GM19238 (cell line): Measurements from ENCODE around the gene ZBTB45.
A peak's percentile ranks its signal among the peaks of the same experiment; 100 is the strongest.
"Not testable (repeated sequence)": the region's sequence is repeated elsewhere in the genome, so short reads cannot be mapped to it uniquely, and the experiment has no call there.

Experiments
- DNase-seq: peaks from one replicate; pipeline ENCODE4 v3.0.0; 2011; ENCODE audit warnings: low spot score; ENCODE audit not compliant: insufficient read length

Gene ZBTB45

GRCh38 chr19:58554494-58555368, 35.1 kb upstream of the ZBTB45 start, which contains the start of gene CHMP2A:
Gene CHMP2A, minus strand, starts transcription at chr19:58555105. Its CDS starts 893 bp downstream, at chr19:58554212.
- peak; percentile 95 for DNase-seq

DNA sequence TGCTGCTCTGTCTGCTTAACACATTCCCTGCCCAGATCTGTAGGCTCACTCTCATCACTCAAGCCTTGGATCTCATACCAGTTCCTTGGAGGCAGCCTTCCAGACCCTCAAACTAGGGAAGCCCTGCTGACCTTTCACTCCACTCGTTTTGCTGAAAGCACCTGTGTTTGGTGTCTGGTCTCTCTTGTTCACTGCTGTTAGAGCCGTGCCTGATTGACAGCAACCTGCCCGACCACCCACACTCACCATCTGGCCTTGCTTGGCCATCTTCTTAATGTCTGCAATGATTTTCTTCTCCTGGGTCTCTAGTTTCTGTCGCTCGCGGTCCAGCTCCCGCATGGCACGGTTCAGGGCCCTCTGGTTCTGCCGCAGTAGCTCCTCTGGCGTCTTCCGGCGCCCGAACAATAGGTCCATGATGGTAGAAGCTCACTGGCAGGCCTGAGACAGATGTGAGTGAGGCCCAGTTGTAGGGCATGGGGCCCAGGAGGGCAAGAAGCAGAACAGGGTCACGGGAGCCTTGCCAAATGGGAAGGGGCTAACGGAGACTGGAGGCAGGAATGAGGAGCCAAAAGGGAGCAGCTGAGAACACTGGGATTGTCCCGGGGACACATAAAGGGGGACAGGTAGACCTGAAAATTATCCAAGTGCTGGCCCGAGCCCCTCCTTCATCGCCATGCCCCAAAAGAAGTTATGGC, 34.3 kb upstream of the ZBTB45 start:
- DNase-seq = no peak

DNA sequence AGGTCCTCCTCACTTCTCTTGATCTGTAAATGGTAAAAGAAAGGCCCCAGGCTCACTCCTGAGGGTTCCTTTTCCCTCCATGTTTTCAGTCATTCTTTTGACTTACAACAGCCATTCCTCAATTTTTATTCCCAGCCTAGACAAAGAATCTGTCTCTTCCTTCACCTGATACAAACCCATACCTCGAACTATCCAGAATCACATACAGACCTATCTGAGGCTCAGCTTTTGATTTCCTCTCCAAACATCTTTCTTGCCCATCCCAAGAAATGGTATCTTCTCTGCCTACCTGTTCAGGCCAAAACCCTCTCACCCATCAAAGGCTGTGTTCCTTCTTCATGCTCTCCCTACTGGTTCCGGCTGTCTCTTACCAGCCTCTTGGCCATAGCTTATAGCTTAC, 33.0 kb upstream of the ZBTB45 start:
- DNase-seq = no peak

DNA sequence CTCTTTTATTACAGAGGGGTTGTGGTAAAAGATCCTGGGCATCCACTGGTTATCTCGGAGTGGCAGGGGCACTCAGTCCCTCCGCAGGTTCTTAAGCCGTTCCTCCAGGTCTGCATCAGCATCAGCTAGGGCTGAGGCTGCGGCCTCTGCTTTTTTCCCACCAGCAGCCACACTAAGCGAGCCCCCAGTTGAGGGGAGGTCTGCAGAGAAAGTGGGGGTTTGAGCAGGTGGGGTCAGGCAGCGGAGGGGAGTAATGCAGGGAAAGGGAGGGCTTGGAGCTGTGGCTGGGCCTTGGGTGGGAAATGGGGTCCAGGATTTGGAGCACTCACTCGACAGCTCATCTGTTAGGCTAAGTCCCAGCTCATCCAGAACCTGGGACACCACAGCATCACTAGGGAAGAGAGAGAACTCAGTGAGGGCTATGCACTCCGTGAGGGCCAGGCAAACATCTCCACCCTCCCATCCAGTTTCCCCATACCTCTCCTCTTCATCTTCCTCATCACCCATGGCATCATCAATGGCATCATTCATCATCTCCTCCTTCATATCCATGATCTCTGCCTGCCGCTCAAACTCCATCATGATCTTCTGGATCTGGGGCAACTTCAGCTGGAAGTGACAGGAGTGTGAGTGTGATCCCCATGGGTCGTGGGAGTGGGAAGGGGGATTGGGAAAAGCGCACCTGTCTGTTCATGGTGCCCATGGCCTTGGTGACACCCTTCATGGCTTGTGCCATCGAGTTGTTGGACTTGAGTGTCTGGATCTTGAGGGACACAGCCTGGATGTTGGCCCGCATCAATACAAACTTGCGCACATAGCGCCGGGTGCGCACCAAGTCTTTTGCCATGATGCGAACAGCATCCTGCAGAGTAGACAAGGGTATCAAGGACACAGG, 32.2 kb upstream of the ZBTB45 start:
- DNase-seq = no peak

- DNase-seq = no peak
Observed at GRCh38 chr19:58551123-58551497, 31.5 kb upstream of the ZBTB45 start.

DNA sequence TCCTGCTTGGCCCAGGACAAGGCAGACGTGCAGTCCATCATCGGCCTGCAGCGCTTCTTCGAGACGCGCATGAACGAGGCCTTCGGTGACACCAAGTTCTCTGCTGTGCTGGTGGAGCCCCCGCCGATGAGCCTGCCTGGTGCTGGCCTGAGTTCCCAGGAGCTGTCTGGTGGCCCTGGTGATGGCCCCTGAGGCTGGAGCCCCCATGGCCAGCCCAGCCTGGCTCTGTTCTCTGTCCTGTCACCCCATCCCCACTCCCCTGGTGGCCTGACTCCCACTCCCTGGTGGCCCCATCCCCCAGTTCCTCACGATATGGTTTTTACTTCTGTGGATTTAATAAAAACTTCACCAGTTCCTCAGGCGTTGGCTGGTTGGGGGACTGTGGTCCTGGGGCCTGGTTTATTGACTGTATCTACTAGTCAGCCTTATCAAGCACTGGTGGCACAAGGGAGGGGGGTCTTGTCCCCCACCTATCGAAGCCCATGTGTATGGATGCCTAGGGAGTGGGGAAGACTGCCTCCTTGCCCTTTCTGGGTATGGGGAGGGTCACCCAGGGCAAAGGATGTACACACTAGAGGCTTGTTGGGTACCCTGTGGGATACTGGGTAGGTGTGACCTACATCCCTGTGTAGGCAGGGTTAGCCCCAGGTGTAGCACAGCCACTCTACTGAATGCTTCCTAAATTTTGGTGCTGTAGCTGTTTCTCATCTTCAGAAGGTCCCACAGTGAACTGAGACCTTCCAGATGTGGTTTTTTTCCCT, 30.9 kb upstream of the ZBTB45 start:
- no peak for DNase-seq

- no peak for DNase-seq
Observed at GRCh38 chr19:58549664-58550361, 30.2 kb upstream of the ZBTB45 start.

GRCh38 chr19:58548859-58549663, 29.5 kb upstream of the ZBTB45 start:
- no peak for DNase-seq

DNA sequence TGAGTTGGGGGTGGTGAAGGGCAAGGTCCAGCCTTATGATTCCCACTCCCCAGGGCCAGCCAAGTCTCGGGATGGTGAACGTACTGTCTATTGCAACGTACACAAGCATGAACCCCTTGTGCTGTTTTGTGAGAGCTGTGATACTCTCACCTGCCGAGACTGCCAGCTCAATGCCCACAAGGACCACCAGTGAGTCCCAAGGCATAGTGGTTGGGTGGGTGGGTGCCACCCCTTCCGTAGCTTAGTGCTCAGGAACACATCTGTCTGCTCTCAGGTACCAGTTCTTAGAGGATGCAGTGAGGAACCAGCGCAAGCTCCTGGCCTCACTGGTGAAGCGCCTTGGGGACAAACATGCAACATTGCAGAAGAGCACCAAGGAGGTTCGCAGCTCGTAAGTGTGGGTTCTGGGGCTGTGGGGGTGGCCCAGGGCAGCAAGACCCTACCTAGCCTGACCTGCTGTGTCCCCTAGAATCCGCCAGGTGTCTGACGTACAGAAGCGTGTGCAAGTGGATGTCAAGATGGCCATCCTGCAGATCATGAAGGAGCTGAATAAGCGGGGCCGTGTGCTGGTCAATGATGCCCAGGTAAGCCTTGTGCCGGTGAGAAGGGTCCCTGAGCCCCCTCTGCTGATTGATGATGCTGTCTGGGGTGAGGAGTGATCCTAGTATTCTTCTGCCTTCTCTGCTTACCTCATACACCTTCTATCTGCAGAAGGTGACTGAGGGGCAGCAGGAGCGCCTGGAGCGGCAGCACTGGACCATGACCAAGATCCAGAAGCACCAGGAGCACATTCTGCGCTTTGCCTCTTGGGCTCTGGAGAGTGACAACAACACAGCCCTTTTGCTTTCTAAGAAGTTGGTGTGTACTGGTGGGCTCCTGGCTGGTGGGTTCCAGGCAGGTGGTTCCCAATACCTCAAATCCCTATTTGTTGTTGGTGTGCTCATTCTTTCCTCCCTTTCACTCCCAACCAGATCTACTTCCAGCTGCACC, 28.0 kb upstream of the ZBTB45 start:
- DNase-seq = no peak

GRCh38 chr19:58546019-58546530, 26.5 kb upstream of the ZBTB45 start:
- DNase-seq = no peak

DNA sequence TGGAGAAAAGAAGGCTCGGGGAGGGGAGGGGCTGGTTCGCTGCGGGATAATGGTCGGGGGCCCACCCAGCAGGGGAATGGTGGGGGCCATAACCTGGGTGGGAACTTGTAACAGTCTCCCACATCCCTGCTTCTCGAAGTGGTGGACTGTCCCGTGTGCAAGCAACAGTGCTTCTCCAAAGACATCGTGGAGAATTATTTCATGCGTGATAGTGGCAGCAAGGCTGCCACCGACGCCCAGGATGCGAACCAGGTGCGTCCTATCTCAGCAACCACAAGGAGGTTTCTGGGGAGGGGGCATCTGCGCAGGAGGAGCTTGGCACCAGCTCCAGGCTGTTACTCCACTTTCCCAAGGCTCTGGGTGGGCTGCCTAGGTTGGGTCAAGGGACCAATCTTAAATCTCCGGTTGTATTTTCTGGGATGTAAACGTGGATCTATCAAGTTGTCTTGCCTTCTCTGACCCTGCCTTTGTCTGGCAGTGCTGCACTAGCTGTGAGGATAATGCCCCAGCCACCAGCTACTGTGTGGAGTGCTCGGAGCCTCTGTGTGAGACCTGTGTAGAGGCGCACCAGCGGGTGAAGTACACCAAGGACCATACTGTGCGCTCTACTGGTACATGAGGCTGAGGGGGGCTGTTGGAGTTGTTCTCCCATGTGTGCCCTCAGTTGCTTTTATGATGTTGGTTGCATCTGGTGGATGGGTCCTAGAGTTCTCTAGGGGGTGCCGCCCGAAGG, 25.8 kb upstream of the ZBTB45 start:
- DNase-seq = no peak

GRCh38 chr19:58544591-58545285, 25.1 kb upstream of the ZBTB45 start:
- DNase-seq = peak; percentile 93

DNA sequence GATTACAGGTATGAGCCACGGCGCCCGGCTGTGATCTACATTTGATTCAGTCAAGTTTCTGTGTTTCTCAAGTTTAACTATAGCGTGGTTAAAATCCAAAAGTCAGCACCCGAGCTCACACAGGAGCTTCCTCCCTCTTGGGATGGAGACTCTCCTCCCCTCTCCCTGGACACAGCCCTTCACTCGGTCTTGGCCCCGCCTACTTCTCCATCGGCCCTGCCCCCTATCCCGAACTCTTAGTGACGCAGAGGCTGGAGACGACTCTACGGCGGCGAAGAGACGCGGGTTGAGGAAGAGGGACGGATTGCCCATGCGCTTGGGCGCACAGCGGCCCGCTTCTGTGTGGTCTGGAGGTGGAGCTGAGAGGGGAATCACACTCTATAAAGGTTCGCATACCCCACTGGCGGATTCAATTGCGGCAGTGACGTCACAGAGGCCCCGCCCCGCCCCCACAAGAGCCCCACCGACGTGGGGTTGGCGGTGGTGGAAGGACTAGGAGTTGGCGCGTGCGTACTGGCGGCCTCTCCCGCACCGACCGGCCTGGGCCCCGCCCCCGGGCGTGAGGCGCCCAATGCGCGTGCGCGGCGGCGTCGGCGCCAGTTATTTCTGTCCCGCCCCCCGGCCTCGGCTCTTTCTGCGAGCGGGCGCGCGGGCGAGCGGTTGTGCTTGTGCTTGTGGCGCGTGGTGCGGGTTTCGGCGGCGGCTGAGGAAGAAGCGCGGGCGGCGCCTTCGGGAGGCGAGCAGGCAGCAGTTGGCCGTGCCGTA, 24.4 kb upstream of the ZBTB45 start, which contains the start of gene TRIM28:
TRIM28 (plus strand) TSS at position 239 of the 765 bp plus-strand sequence. CDS start 694 bp downstream, outside the sequence.
- peak; percentile 99 for DNase-seq

- not testable (repeated sequence) for DNase-seq
Observed at GRCh38 chr19:58542641-58543372, 23.2 kb upstream of the ZBTB45 start.

GRCh38 chr19:58539169-58539559, 19.6 kb upstream of the ZBTB45 start:
- not testable (repeated sequence) for DNase-seq
